MCF 10A (cell line): ENCODE measurements around the gene KRT14. TPM values are rescaled to one million over a fixed set of nuclear protein-coding genes. Genes with fewer than 3 reads are reported as not detected.

Experiments
- BruUV-seq: library from RNA; stranded (reverse); fragments of 400-500 nt; replicated peaks from 2 replicates; lab custom pipeline; 2021; lab: Mats Ljungman, UMichigan
- CTCF ChIA-PET: fragments of 300-600 bp; sonication (Branson Sonifier 250); formaldehyde crosslinking; extraction: SDS; loops from one replicate; lab custom pipeline; 2021; ENCODE audit warnings: antibody characterized with exemption, inconsistent platforms; lab: Yijun Ruan, JAX
- POLR2A ChIA-PET: fragments of 300-600, 350-650 bp; sonication (Branson Sonifier 250); formaldehyde crosslinking; extraction: SDS; loops from one replicate; lab custom pipeline; 2020; ENCODE audit warnings: antibody characterized with exemption, inconsistent platforms; lab: Yijun Ruan, JAX
- DNase-seq: peaks from one replicate; pipeline ENCODE4 v3.0.0-alpha.2; 2018; ENCODE audit not compliant: unreplicated experiment
- H3K27ac Mint-ChIP-seq: one replicate; pipeline ENCODE4 v1.8.0; 2022; ENCODE audit warnings: mild to moderate bottlenecking, low read depth, mixed read lengths; ENCODE audit not compliant: unreplicated experiment
- H3K27me3 Mint-ChIP-seq: one replicate; pipeline ENCODE4 v1.8.0; 2022; ENCODE audit warnings: mixed read lengths; ENCODE audit not compliant: insufficient read depth, unreplicated experiment
- H3K36me3 Mint-ChIP-seq: one replicate; pipeline ENCODE4 v1.8.0; 2022; ENCODE audit warnings: mild to moderate bottlenecking, moderate library complexity, mixed read lengths; ENCODE audit not compliant: insufficient read depth, unreplicated experiment
- H3K4me1 Mint-ChIP-seq: one replicate; pipeline ENCODE4 v1.8.0; 2022; ENCODE audit warnings: mixed read lengths; ENCODE audit not compliant: insufficient read depth, unreplicated experiment
- H3K4me3 Mint-ChIP-seq: one replicate; pipeline ENCODE4 v1.8.0; 2022; ENCODE audit warnings: mild to moderate bottlenecking, moderate library complexity, mixed read lengths; ENCODE audit not compliant: unreplicated experiment
- H3K9me3 Mint-ChIP-seq: one replicate; pipeline ENCODE4 v1.8.0; 2022; ENCODE audit warnings: mixed read lengths; ENCODE audit not compliant: unreplicated experiment
- CTCF ChIP-seq: fragments of 200-600 bp; IDR thresholded peaks from one replicate; pipeline ENCODE4 v1.8.0; 2022; ENCODE audit warnings: antibody characterized with exemption, mild to moderate bottlenecking; ENCODE audit not compliant: unreplicated experiment
- intact Hi-C: fragments of 100-400 bp; cut with micrococcal nuclease; formaldehyde crosslinking; loops from 2 replicates; pipeline ENCODE4 v1.14.1; 2022
- total RNA-seq: library from RNA; stranded (reverse); gene quantifications from 2 replicates; pipeline ENCODE4 v1.2.3, GENCODE V29; 2022

Gene KRT14
- total RNA-seq, 1 experiment from 2014 or later = 1,755 TPM

GRCh38 chr17:41542357-41542756 lies 44.3 kb downstream of the KRT14 start:
- no peak overlapping the region for H3K27ac Mint-ChIP-seq
- no peaks in the 10 kb centered on the region for H3K27me3 Mint-ChIP-seq
- H3K4me1 Mint-ChIP-seq = peaks cover 42% of the 10 kb centered on the region
- H3K9me3 Mint-ChIP-seq = peaks cover 7% of the 10 kb centered on the region
- intact Hi-C loops = no loop called here
- CTCF ChIA-PET = interaction anchor here (0.9 to 2.8 kb wide), 4 partner anchors 106 to 146 kb away, joined by 4 to 11 read pairs (median 6); partner anchors contain the start of gene EIF1
- no TSS peak for BruUV-seq
- H3K36me3 Mint-ChIP-seq = no peaks in the 10 kb centered on the region
- no peak overlapping the region for H3K4me3 Mint-ChIP-seq
- no peak for DNase-seq
- POLR2A ChIA-PET = interaction anchor here (0.6 to 3.1 kb wide), 5 partner anchors 23 to 146 kb away, joined by 3 to 22 read pairs (median 3); partner anchors contain the start of gene KRT15
- TF ChIP-seq CTCF = no peak

GRCh38 chr17:41540921-41541625 lies 45.6 kb downstream of the KRT14 start:
- ChIA-PET CTCF (interaction anchor here (0.5 to 5.1 kb wide), 7 partner anchors 8 to 1340 kb away, joined by 3 to 44 read pairs (median 7); partner anchors contain the start of gene EIF1), POLR2A (interaction anchor here (0.8 to 3.1 kb wide), 5 partner anchors 8 to 147 kb away, joined by 3 to 22 read pairs (median 4); partner anchors contain the start of gene KRT15)
- H3K27me3 Mint-ChIP-seq = no peaks in the 10 kb centered on the region
- DNase-seq = peak; percentile 41
- no peak overlapping the region for H3K4me3 Mint-ChIP-seq
- H3K4me1 Mint-ChIP-seq = peaks cover 40% of the 10 kb centered on the region
- intact Hi-C loops = no loop called here
- TF ChIP-seq CTCF = no peak
- no TSS peak for BruUV-seq
- peaks cover 6% of the 10 kb centered on the region for H3K36me3 Mint-ChIP-seq
- H3K9me3 Mint-ChIP-seq = no peaks in the 10 kb centered on the region
- H3K27ac Mint-ChIP-seq = no peak overlapping the region

- no peak for DNase-seq
- ChIA-PET CTCF (interaction anchor here (0.6 to 5.1 kb wide), 5 partner anchors 9 to 1339 kb away, joined by 3 to 44 read pairs (median 8); no protein-coding TSS in a partner anchor), POLR2A (interaction anchor here (0.5 to 3.1 kb wide), 7 partner anchors 9 to 721 kb away, joined by 3 to 22 read pairs (median 3); partner anchors contain the start of gene KRT15)
- peaks cover 40% of the 10 kb centered on the region for H3K4me1 Mint-ChIP-seq
- intact Hi-C loops = no loop called here
- no peak overlapping the region for H3K4me3 Mint-ChIP-seq
- no TSS peak for BruUV-seq
- H3K27ac Mint-ChIP-seq = no peak overlapping the region
- TF ChIP-seq CTCF = no peak
- H3K9me3 Mint-ChIP-seq = no peaks in the 10 kb centered on the region
- no peaks in the 10 kb centered on the region for H3K27me3 Mint-ChIP-seq
- peaks cover 9% of the 10 kb centered on the region for H3K36me3 Mint-ChIP-seq
These were observed 46.6 kb downstream of the KRT14 start for GRCh38 chr17:41539979-41540701.
